ENCODE measurements around the gene OAT.
"Not testable (repeated sequence)": the region's sequence is repeated elsewhere in the genome, so short reads cannot be mapped to it uniquely, and the experiment has no call there.

Gene OAT

DNA sequence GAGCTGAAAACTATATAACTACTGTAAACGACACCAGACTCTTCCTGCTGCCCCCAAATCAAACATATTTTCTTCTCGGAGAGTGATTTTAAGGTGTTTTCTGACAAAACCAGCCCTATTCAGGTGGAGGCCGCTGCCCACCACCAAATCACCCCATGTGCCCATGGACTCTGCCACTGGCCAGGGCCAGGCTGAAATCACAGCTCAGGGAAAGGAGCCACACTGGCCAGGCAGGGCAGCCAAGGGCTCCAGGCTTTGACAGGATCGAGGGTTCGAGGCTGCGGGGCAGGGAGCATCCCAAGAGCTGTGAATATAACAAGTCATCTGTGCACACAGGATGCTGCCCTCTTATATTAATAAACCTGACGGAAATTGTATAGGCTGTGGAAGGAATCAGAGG, 48.3 kb downstream of the OAT start:
- in situ Hi-C loops (cut with MboI; ENCODE audit: low pct_unique_long_range_greater_than_20kb, low sequenced_read_pairs, unreplicated experiment), result no loop called here
- no peak for TF ChIP-seq CTCF (IDR thresholded peaks at IDR 0.05; ENCODE audit: extremely low read depth, insufficient read depth, missing control alignments)
- DNase-seq (ENCODE audit: low spot score), result no peak

- no peak for TF ChIP-seq CTCF (IDR thresholded peaks at IDR 0.05; ENCODE audit: extremely low read depth, insufficient read depth, missing control alignments)
- DNase-seq (ENCODE audit: low spot score), result no peak
- in situ Hi-C loops (cut with MboI; ENCODE audit: low pct_unique_long_range_greater_than_20kb, low sequenced_read_pairs, unreplicated experiment), result no loop called here
These were observed 48.7 kb downstream of the OAT start for GRCh38 chr10:124369986-124370385.

- DNase-seq (ENCODE audit: low spot score); in situ Hi-C loops (cut with MboI; ENCODE audit: low pct_unique_long_range_greater_than_20kb, low sequenced_read_pairs, unreplicated experiment): not testable (repeated sequence)
These were observed 49.2 kb downstream of the OAT start for GRCh38 chr10:124369533-124369932.

DNA sequence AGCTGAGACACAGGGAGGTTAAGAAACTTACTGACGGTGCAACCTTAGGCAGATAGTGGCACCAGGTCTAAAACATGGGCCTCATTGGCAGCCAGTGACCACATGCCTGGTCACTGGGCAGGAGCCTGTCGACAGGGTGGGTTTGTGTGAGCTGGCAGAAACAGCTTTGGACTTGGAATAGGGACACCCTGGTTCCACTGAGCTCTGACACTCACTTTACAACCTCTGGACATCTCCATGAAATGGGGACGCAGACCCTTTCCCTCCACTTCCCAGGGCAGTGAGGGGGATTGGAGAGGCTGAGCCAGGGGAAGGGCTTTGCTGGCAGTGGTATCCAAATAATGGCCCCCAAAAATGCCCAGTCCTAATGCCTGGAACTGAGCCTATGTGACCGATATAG, 49.7 kb downstream of the OAT start:
- in situ Hi-C loops (cut with MboI; ENCODE audit: low pct_unique_long_range_greater_than_20kb, low sequenced_read_pairs, unreplicated experiment), result no loop called here
- TF ChIP-seq CTCF (IDR thresholded peaks at IDR 0.05; ENCODE audit: extremely low read depth, insufficient read depth, missing control alignments), result no peak
- no peak for DNase-seq (ENCODE audit: low spot score)

- TF ChIP-seq CTCF (IDR thresholded peaks at IDR 0.05; ENCODE audit: extremely low read depth, insufficient read depth, missing control alignments), result no peak
- in situ Hi-C loops (cut with MboI; ENCODE audit: low pct_unique_long_range_greater_than_20kb, low sequenced_read_pairs, unreplicated experiment), result no loop called here
- no peak for DNase-seq (ENCODE audit: low spot score)
These were observed 50.8 kb downstream of the OAT start for GRCh38 chr10:124367936-124368335.

GRCh38 chr10:124367414-124367813, 51.3 kb downstream of the OAT start:
- DNase-seq (ENCODE audit: low spot score), result no peak
- in situ Hi-C loops (cut with MboI; ENCODE audit: low pct_unique_long_range_greater_than_20kb, low sequenced_read_pairs, unreplicated experiment), result no loop called here
- no peak for TF ChIP-seq CTCF (IDR thresholded peaks at IDR 0.05; ENCODE audit: extremely low read depth, insufficient read depth, missing control alignments)

- in situ Hi-C loops (cut with MboI; ENCODE audit: low pct_unique_long_range_greater_than_20kb, low sequenced_read_pairs, unreplicated experiment), result no loop called here
- no peak for TF ChIP-seq CTCF (IDR thresholded peaks at IDR 0.05; ENCODE audit: extremely low read depth, insufficient read depth, missing control alignments)
- no peak for DNase-seq (ENCODE audit: low spot score)
These were observed 51.9 kb downstream of the OAT start for GRCh38 chr10:124366825-124367224.
